IMR-90 (cell line): Measurements from ENCODE around the gene LONP2. TPM values are rescaled to one million over a fixed set of nuclear protein-coding genes. Genes with fewer than 3 reads are reported as not detected.

Experiments
- ATAC-seq: fragments of 200-7000 bp; cut with Tn5 transposase; 2 replicates; pipeline ENCODE4 v1.9.1; 2020; ENCODE audit warnings: low read depth, mild to moderate bottlenecking, moderate library complexity
- BruUV-seq: library from RNA; stranded (reverse); fragments of 400-500 nt; replicated peaks from 2 replicates; lab custom pipeline; 2021; lab: Mats Ljungman, UMichigan
- CTCF ChIA-PET: fragments of 300-600 bp; formaldehyde crosslinking; extraction: SDS; loops from one replicate; lab custom pipeline; 2021; ENCODE audit warnings: antibody characterized with exemption; lab: Yijun Ruan, JAX
- POLR2A ChIA-PET: fragments of 300-600 bp; sonication (Branson Sonifier 250); formaldehyde crosslinking; loops from one replicate; lab custom pipeline; 2022; ENCODE audit warnings: antibody characterized with exemption; ENCODE audit not compliant: unreplicated experiment; lab: Charles Lee
- DNase-seq: peaks from one replicate; pipeline ENCODE4 v3.0.0; 2013
- H2AFZ ChIP-seq: replicated peaks from 2 replicates; pipeline ENCODE3; 2013; ENCODE audit warnings: low read length, mild to moderate bottlenecking; ENCODE audit not compliant: poor library complexity
- H2AK5ac ChIP-seq: 2 replicates; pipeline ENCODE4 v1.6.1; 2013; ENCODE audit warnings: low read depth, low read length, inconsistent platforms
- H2AK9ac ChIP-seq: replicated peaks from 2 replicates; pipeline ENCODE3; 2013; ENCODE audit warnings: mild to moderate bottlenecking, low read depth, low read length, moderate library complexity; ENCODE audit not compliant: poor library complexity
- H2BK120ac ChIP-seq: 2 replicates; pipeline ENCODE4 v1.6.1; 2013; ENCODE audit warnings: low read depth, low read length, inconsistent platforms
- H2BK15ac ChIP-seq: 3 replicates; pipeline ENCODE4 v1.6.1; 2013; ENCODE audit warnings: low read depth, low read length, inconsistent platforms
- H2BK20ac ChIP-seq: 2 replicates; pipeline ENCODE4 v1.6.1; 2013; ENCODE audit warnings: low read depth, mild to moderate bottlenecking, inconsistent platforms, low read length, moderate library complexity
- H2BK5ac ChIP-seq: 2 replicates; pipeline ENCODE4 v1.6.1; 2013; ENCODE audit warnings: mild to moderate bottlenecking, low read depth, low read length, inconsistent platforms; ENCODE audit not compliant: poor library complexity, severe bottlenecking
- H3K14ac ChIP-seq: replicated peaks from 2 replicates; pipeline ENCODE4 v1.6.1; 2013; ENCODE audit warnings: low read depth, low read length, inconsistent platforms
- H3K18ac ChIP-seq: 2 replicates; pipeline ENCODE4 v1.6.1; 2013; ENCODE audit warnings: low read depth, low read length, control low read depth
- H3K23ac ChIP-seq: 2 replicates; pipeline ENCODE4 v1.6.1; 2013; ENCODE audit warnings: low read depth, low read length, inconsistent platforms
- H3K27ac ChIP-seq: 2 replicates; pipeline ENCODE4 v1.5.1; 2013; ENCODE audit warnings: mild to moderate bottlenecking, control low read depth, low read length; ENCODE audit not compliant: insufficient read depth
- H3K27me3 ChIP-seq: 2 replicates; pipeline ENCODE4 v1.6.1; 2013; ENCODE audit warnings: low read length; ENCODE audit not compliant: control insufficient read depth, insufficient read depth
- H3K36me3 ChIP-seq: 2 replicates; pipeline ENCODE4 v1.6.1; 2013; ENCODE audit warnings: low read length, mixed read lengths; ENCODE audit not compliant: control insufficient read depth, insufficient read depth
- H3K4ac ChIP-seq: 2 replicates; pipeline ENCODE4 v1.6.1; 2013; ENCODE audit warnings: low read depth, low read length, inconsistent platforms
- H3K4me1 ChIP-seq: 2 replicates; pipeline ENCODE4 v1.6.1; 2013; ENCODE audit warnings: low read length, mixed read lengths; ENCODE audit not compliant: control insufficient read depth, insufficient read depth
- H3K4me2 ChIP-seq: 2 replicates; pipeline ENCODE4 v1.6.1; 2013; ENCODE audit warnings: low read depth, mild to moderate bottlenecking, control low read depth, low read length, moderate library complexity
- H3K4me3 ChIP-seq: 2 replicates; pipeline ENCODE4 v1.5.1; 2013; ENCODE audit warnings: low read depth, mild to moderate bottlenecking, control low read depth, low read length, moderate library complexity; ENCODE audit not compliant: insufficient read depth
- H3K56ac ChIP-seq: 2 replicates; pipeline ENCODE4 v1.6.1; 2013; ENCODE audit warnings: low read length, inconsistent platforms; ENCODE audit not compliant: insufficient read depth; ENCODE audit errors: extremely low read depth
- H3K79me1 ChIP-seq, 2 experiments: 2 replicates each; pipeline ENCODE4 v1.6.1; 2013; ENCODE audit warnings: low read length in 2 of 2, inconsistent platforms in 1 of 2, low read depth in 1 of 2
- H3K9ac ChIP-seq: 2 replicates; pipeline ENCODE4 v1.6.1; 2013; ENCODE audit warnings: low read depth, low read length, control low read depth
- H3K9me1 ChIP-seq: 2 replicates; pipeline ENCODE4 v1.6.1; 2013; ENCODE audit warnings: low read length, inconsistent platforms; ENCODE audit not compliant: insufficient read depth
- H3K9me3 ChIP-seq: 2 replicates; pipeline ENCODE4 v1.6.1; 2013; ENCODE audit warnings: low read length; ENCODE audit not compliant: control insufficient read depth, insufficient read depth
- H4K20me1 ChIP-seq: 2 replicates; pipeline ENCODE4 v1.6.1; 2013; ENCODE audit warnings: low read length, inconsistent platforms; ENCODE audit not compliant: insufficient read depth
- H4K5ac ChIP-seq: 2 replicates; pipeline ENCODE4 v1.6.1; 2013; ENCODE audit warnings: mild to moderate bottlenecking, low read depth, low read length, control low read depth
- H4K8ac ChIP-seq, 2 experiments: 2 replicates each; pipeline ENCODE4 v1.6.1; 2013; ENCODE audit warnings: low read depth in 2 of 2, low read length in 2 of 2, control low read depth in 1 of 2, inconsistent platforms in 1 of 2
- H4K91ac ChIP-seq: 2 replicates; pipeline ENCODE4 v1.6.1; 2013; ENCODE audit warnings: low read depth, low read length, inconsistent platforms; ENCODE audit not compliant: insufficient read depth
- CEBPB ChIP-seq: IDR thresholded peaks from 2 replicates; pipeline ENCODE4 v1.6.1; 2012; ENCODE audit warnings: low read depth, low read length, improper control_type of control experiment
- CHD1 ChIP-seq: IDR thresholded peaks from 2 replicates; pipeline ENCODE4 v1.6.1; 2012; ENCODE audit warnings: low read depth, low read length, improper control_type of control experiment
- CTCF ChIP-seq: conservative IDR thresholded peaks from 2 replicates; pipeline ENCODE4 v1.5.1; 2012; ENCODE audit warnings: mild to moderate bottlenecking, low read depth, low read length, improper control_type of control experiment
- FOS ChIP-seq: fragments of 150-350 bp; IDR thresholded peaks from 2 replicates; pipeline ENCODE4 v1.6.1; 2016; ENCODE audit warnings: low read depth, low read length
- MXI1 ChIP-seq: IDR thresholded peaks from 2 replicates; pipeline ENCODE4 v1.6.1; 2012; ENCODE audit warnings: low read depth, mild to moderate bottlenecking, low read length, moderate library complexity, borderline replicate concordance
- NFE2L2 ChIP-seq: fragments of 150-350 bp; IDR thresholded peaks from 2 replicates; pipeline ENCODE4 v1.6.1; 2016; ENCODE audit warnings: low read depth, mild to moderate bottlenecking, low read length
- POLR2A ChIP-seq: IDR thresholded peaks from 2 replicates; pipeline ENCODE4 v1.6.1; 2012; ENCODE audit warnings: mild to moderate bottlenecking, low read depth, low read length
- RAD21 ChIP-seq: IDR thresholded peaks from 2 replicates; pipeline ENCODE4 v1.6.1; 2012; ENCODE audit warnings: low read length, improper control_type of control experiment
- RCOR1 ChIP-seq: IDR thresholded peaks from 2 replicates; pipeline ENCODE4 v1.6.1; 2012; ENCODE audit warnings: mild to moderate bottlenecking, low read length, improper control_type of control experiment; ENCODE audit not compliant: insufficient replicate concordance
- USF2 ChIP-seq: fragments of 150-350 bp; IDR thresholded peaks from 2 replicates; pipeline ENCODE4 v1.6.1; 2017; ENCODE audit warnings: mild to moderate bottlenecking, antibody characterized with exemption, low read length, low read depth
- WGBS, 2 experiments: methylation state at CpG; one replicate each; pipeline versions ENCODE4 v1.1.5 to v1.1.7; 2013; ENCODE audit warnings: missing lambda C conversion rate in 2 of 2; ENCODE audit not compliant: insufficient read length in 1 of 2; ENCODE audit errors: extremely low coverage in 2 of 2; 5-methylcytosine and 5-hydroxymethylcytosine counted together
- dilution Hi-C: fragments of 300-500 bp; cut with HindIII; formaldehyde crosslinking; loops from one replicate; pipeline ENCODE4 v1.14.3; 2018; ENCODE audit warnings: low sequenced_read_pairs; ENCODE audit not compliant: unreplicated experiment
- in situ Hi-C: fragments of 300-500 bp; cut with MboI; formaldehyde crosslinking; loops from 3 replicates; pipeline ENCODE4 v1.14.3; 2019; ENCODE audit warnings: low sequenced_read_pairs, inconsistent platforms, mixed read lengths
- intact Hi-C: fragments of 100-400 bp; cut with micrococcal nuclease; formaldehyde crosslinking; loops from 2 replicates; pipeline ENCODE4 v1.10.0; 2022
- polyA plus RNA-seq, 3 experiments: library from polyadenylated mRNA; depleted of rRNA; stranded (reverse); fragments of >200 nt; gene quantifications; 2 replicates each; pipeline ENCODE4 v1.2.3, GENCODE V29; 2012; ENCODE audit warnings: low replicate concordance in 1 of 3
- total RNA-seq: library from RNA; depleted of rRNA; stranded (reverse); fragments of >200 nt; gene quantifications from 2 replicates; pipeline ENCODE4 v1.2.3, GENCODE V29; 2012

LONP2 gene
- total and polyA plus RNA-seq, 2 of the 4 experiments (the other 2 are of a cell fraction): 31.5 to 90.9 TPM

GRCh38 chr16:48358419-48358818, 114.3 kb downstream of the LONP2 start:
- H3K18ac ChIP-seq: no peak overlapping the region
- WGBS, 2 experiments: no CpG with 5 or more reads among the region's 3 CpGs
- H4K91ac ChIP-seq: no peak overlapping the region
- ATAC-seq (no peak), DNase-seq (no peak)
- H3K9me3 ChIP-seq: no peaks in the 10 kb centered on the region
- H4K8ac ChIP-seq: no peak overlapping the region
- POLR2A ChIA-PET: no interaction called here
- H3K56ac ChIP-seq: no peak overlapping the region
- H3K4ac ChIP-seq: no peak overlapping the region
- no peak overlapping the region for H3K9ac ChIP-seq
- H2BK120ac ChIP-seq: no peak overlapping the region
- H4K5ac ChIP-seq: no peak overlapping the region
- peaks cover 30% of the 10 kb centered on the region; the same call in 1 of the 2 replicates for H4K20me1 ChIP-seq
- no peak overlapping the region for H2BK20ac ChIP-seq
- BruUV-seq: no TSS peak
- H3K23ac ChIP-seq: no peak overlapping the region
- H2BK5ac ChIP-seq: no peak overlapping the region
- CTCF ChIA-PET: interaction anchor here (1.0 kb wide), 1 partner anchor 1321 kb away, joined by 3 read pairs; no protein-coding TSS in a partner anchor
- no peak overlapping the region for H3K27ac ChIP-seq
- H2BK15ac ChIP-seq: no peak overlapping the region
- H3K79me1 ChIP-seq: peaks cover 32 to 75% of the 10 kb centered on the region in 2 experiments
- intact Hi-C loops (no loop called here), dilution Hi-C loops (no loop called here), in situ Hi-C loops (no loop called here)
- no peaks in the 10 kb centered on the region for H3K4me1 ChIP-seq
- H3K36me3 ChIP-seq: peaks cover 17% of the 10 kb centered on the region
- no peak overlapping the region for H2AFZ ChIP-seq
- no peak for TF ChIP-seq USF2
- TF ChIP-seq CEBPB: no peak
- no peak for TF ChIP-seq RAD21
- no peak for TF ChIP-seq CHD1
- no peak for TF ChIP-seq NFE2L2
- TF ChIP-seq MXI1: no peak
- TF ChIP-seq FOS: no peak
- TF ChIP-seq POLR2A: no peak
- TF ChIP-seq RCOR1: no peak
- TF ChIP-seq CTCF: no peak
- H3K14ac ChIP-seq: no peak overlapping the region
- H2AK5ac ChIP-seq: no peak overlapping the region
- H3K4me3 ChIP-seq: no peak overlapping the region
- H3K9me1 ChIP-seq: peaks cover 15% of the 10 kb centered on the region
- no peak overlapping the region for H2AK9ac ChIP-seq
- H3K4me2 ChIP-seq: no peak overlapping the region
- no peaks in the 10 kb centered on the region for H3K27me3 ChIP-seq
